GM23338 (cell line): Measurements from ENCODE around the gene GPC5.

Experiments used
- CREB1 ChIP-seq: fragments of 250-450 bp; sonication (Bioruptor Pico); IDR thresholded peaks from 2 replicates; pipeline ENCODE4 v1.5.0; 2020; ENCODE audit warnings: low read depth, mild to moderate bottlenecking, moderate library complexity
- CTCF ChIP-seq, 2 experiments: fragments of 200-600 bp in 1 of 2; sonication (generic) in 1 of 2; conservative IDR thresholded peaks; 2 replicates each; pipeline versions ENCODE4 v1.5.1 to v1.6.1; 2016 to 2017; ENCODE audit warnings: antibody characterized with exemption in 2 of 2, low read depth in 2 of 2, mild to moderate bottlenecking in 2 of 2, moderate library complexity in 1 of 2
- ETS1 ChIP-seq: IDR thresholded peaks from 2 replicates; pipeline ENCODE4 v1.6.1; 2016; ENCODE audit warnings: antibody characterized with exemption
- EZH2 ChIP-seq: fragments of 200-600 bp; sonication (generic); IDR thresholded peaks from one replicate; pipeline ENCODE4 v1.8.0; 2017; ENCODE audit warnings: antibody characterized with exemption, mild to moderate bottlenecking, low read depth; ENCODE audit not compliant: unreplicated experiment
- EZH2phosphoT487 ChIP-seq: fragments of 200-600 bp; sonication (generic); IDR thresholded peaks from one replicate; pipeline ENCODE4 v1.8.1; 2018; ENCODE audit warnings: antibody characterized with exemption; ENCODE audit not compliant: unreplicated experiment
- JUNB ChIP-seq: IDR thresholded peaks from one replicate; pipeline ENCODE4 v1.6.1; 2016; ENCODE audit warnings: antibody characterized with exemption; ENCODE audit not compliant: unreplicated experiment
- POLR2AphosphoS5 ChIP-seq: IDR thresholded peaks from 2 replicates; pipeline ENCODE4 v1.6.1; 2016; ENCODE audit warnings: antibody characterized with exemption, low read depth
- REST ChIP-seq: IDR thresholded peaks from one replicate; pipeline ENCODE4 v1.6.1; 2018; ENCODE audit warnings: antibody characterized with exemption; ENCODE audit not compliant: unreplicated experiment
- STAT1 ChIP-seq: IDR thresholded peaks from one replicate; pipeline ENCODE4 v1.6.1; 2016; ENCODE audit warnings: antibody characterized with exemption; ENCODE audit not compliant: unreplicated experiment
- ZNF114 ChIP-seq: fragments of 250-450 bp; sonication (Bioruptor Pico); IDR thresholded peaks from 2 replicates; pipeline ENCODE4 v1.5.0; 2020; ENCODE audit warnings: mild to moderate bottlenecking, moderate library complexity
- ZNF462 ChIP-seq: fragments of 250-450 bp; sonication (Bioruptor Pico); IDR thresholded peaks from 2 replicates; pipeline ENCODE4 v1.5.0; 2020; ENCODE audit warnings: mild to moderate bottlenecking, moderate library complexity

GRCh38 chr13:92804346-92804745 is 1405.9 kb downstream of the GPC5 start:
- TF ChIP-seq CTCF (conservative IDR thresholded peaks at IDR 0.05; ENCODE audit: low read depth in 2 of 2) (no peak), EZH2 (no peak), POLR2AphosphoS5 (no peak), CREB1 (CRISPR knock-in tag) (no peak), JUNB (no peak), REST (no peak), EZH2phosphoT487 (no peak), ZNF462 (CRISPR knock-in tag) (no peak), STAT1 (no peak), ZNF114 (CRISPR knock-in tag) (no peak), ETS1 (no peak)
